Measurements from ENCODE around the gene MGME1. TPM values are rescaled to one million over a fixed set of nuclear protein-coding genes. Genes with fewer than 3 reads are reported as not detected.

The MGME1 gene
- total RNA-seq, 4 donors from 2014 or later = 7.8 to 23.0 (median 14.9) TPM

DNA sequence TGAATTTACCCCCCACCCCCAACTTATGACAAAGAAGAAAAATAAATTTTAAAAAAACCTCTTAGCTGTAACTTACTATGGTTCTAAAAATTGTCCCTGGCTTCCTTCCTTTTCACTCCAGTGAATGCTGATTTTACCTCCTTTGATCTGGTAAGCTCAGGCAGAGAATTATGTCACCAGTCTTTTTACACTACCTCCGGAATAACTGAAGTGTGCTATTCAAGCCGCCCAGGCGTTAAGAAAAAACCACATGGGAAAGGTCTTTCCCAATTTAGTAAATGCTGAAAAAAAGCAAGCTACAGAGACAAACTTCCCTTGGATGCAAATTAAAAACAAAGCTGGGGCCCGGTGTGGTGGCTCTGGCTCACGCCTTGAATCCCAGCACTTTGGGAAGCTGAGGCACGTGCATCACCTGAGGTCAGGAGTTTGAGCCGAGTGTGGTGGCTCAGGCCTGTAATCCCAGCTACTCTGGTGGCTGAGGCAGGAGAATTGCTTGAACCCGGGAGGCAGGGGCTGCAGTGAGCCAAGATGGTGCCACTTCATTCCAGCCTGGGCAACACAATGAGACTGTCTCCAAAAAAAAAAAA, 12.6 kb upstream of the MGME1 start:
- TF ChIP-seq, protein P1, sequence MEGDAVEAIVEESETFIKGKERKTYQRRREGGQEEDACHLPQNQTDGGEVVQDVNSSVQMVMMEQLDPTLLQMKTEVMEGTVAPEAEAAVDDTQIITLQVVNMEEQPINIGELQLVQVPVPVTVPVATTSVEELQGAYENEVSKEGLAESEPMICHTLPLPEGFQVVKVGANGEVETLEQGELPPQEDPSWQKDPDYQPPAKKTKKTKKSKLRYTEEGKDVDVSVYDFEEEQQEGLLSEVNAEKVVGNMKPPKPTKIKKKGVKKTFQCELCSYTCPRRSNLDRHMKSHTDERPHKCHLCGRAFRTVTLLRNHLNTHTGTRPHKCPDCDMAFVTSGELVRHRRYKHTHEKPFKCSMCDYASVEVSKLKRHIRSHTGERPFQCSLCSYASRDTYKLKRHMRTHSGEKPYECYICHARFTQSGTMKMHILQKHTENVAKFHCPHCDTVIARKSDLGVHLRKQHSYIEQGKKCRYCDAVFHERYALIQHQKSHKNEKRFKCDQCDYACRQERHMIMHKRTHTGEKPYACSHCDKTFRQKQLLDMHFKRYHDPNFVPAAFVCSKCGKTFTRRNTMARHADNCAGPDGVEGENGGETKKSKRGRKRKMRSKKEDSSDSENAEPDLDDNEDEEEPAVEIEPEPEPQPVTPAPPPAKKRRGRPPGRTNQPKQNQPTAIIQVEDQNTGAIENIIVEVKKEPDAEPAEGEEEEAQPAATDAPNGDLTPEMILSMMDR (IDR thresholded peaks at IDR 0.05; ENCODE audit: low read depth) = no peak

DNA sequence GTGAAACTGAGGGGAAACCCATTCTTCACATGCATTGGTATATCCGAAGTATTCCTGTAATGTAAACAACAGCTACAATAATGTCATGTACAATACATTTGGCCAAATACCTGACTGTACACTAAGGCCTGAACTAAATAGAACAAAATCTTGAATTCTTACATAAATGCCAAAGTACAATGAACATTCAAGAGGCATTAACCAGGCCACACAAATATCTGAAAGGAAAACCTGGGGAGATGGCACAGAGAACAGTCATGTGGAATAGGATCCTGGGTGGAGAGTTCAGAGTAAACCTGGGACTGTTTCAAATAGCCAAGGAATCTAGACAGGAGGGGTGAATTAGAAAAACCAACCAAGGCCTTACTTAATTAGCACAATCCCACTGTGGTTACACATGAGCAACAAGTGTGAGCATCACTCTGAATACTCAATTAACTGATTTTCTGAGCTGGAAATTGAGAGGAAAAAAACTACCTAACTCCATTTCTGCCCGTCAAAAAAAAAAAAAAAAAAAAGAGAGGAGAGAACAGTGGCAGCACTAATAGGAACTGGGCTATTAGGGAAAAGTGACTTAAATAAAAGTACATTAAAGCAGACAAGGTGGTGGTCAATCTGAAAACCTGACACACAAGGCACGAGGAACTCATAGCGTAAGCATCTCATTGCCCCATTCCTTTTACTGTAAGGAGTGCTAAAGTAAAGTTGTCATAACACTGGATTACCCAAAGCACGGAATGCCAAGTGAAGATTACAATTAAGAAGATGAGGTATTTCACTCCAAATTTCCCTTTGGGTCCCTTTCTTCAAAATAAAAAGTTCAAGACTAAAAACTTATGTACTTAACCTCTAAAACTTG, 11.1 kb upstream of the MGME1 start:
- TF ChIP-seq, protein P1 (IDR thresholded peaks at IDR 0.05; ENCODE audit: low read depth) = no peak

GRCh38 chr20:17958373-17959256, 10.2 kb upstream of the MGME1 start:
- TF ChIP-seq, protein P1 (IDR thresholded peaks at IDR 0.05; ENCODE audit: low read depth) = no peak

DNA sequence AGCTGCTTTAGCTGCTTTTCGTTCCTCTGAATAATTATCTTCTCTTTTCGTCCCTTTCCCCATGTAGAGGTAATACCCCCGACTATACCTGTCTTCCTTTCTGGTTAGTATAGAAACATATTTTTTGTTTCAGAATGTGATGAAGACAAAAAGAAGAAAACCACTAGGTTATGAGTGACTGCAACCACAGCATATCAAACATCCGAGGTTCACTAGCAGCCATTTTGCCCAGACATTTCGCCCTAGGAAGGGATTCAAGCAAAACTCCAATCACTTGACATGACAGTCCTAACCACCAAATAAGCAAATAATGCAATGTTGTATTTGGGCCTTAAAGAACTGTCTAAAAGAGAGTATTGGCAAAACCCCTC, 9.6 kb upstream of the MGME1 start:
- TF ChIP-seq, protein P1 (IDR thresholded peaks at IDR 0.05; ENCODE audit: low read depth) = no peak

DNA sequence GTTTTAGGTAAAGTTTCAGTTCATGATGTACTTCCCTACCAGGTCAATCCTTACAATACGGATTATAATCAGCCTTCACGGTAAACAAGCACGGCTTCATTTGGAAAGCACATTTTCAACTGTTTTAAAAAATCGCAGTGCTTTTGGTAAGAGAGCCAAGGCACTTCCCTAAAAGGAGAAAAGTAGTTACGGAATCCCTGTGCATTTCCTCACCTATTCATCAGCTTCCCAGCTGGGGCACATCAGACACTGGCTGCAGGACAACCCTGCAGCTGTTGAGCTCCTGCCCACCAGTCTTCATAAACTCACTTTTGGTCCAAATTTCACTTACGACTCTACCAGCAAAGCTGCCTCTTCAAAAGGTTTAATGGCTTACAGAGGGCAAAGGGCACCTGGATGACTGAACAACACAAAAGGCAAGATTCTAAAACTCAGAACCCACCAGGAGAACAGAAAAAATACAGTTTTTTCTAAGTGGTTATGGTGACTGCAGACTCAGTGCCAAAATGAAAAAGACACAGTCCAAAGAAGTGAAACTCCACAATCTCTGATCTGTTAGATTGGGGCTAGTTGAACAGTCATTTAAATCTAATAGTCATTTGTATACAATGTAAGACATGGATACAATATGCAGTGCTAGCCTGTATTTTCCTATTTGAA, 7.8 kb upstream of the MGME1 start:
- TF ChIP-seq, protein P1 (IDR thresholded peaks at IDR 0.05; ENCODE audit: low read depth) = no peak

- TF ChIP-seq, protein P1 (IDR thresholded peaks at IDR 0.05; ENCODE audit: low read depth) = no peak
These were observed 7.3 kb upstream of the MGME1 start for GRCh38 chr20:17961587-17961940.
